Heart left ventricle (tissue), 16 donors: Measurements from ENCODE around the gene HEPACAM. TPM values are rescaled to one million over a fixed set of nuclear protein-coding genes. Genes with fewer than 3 reads are reported as not detected.

Experiments
- ATAC-seq, 4 donors: fragments of 200-7000 bp; cut with Tn5 transposase; one replicate each; pipeline ENCODE4 v1.9.1; 2020 to 2022; ENCODE audit warnings: moderate library complexity in 4 of 4, mild to moderate bottlenecking in 3 of 4, moderate number of reproducible peaks in 1 of 4
- DNase-seq, 5 donors: peaks; one replicate each; pipeline ENCODE4 v3.0.0-alpha.2; 2020
- H3K27ac ChIP-seq, 12 donors: fragments of 200-600 bp; sonication (generic) in 4 of 12; one replicate each; pipeline versions ENCODE4 v1.5.0 to v1.8.0; 2016 to 2022; ENCODE audit warnings: mild to moderate bottlenecking in 2 of 12
- H3K27me3 ChIP-seq, 9 donors: fragments of 200-600 bp; sonication (generic) in 2 of 9; one replicate each; pipeline versions ENCODE4 v1.5.1 to v1.8.0; 2016 to 2022; ENCODE audit warnings: mild to moderate bottlenecking in 3 of 9
- H3K36me3 ChIP-seq, 9 donors: fragments of 200-600 bp; sonication (generic) in 2 of 9; one replicate each; pipeline versions ENCODE4 v1.5.0 to v1.8.0; 2018 to 2022; ENCODE audit warnings: mild to moderate bottlenecking in 2 of 9
- H3K4me1 ChIP-seq, 12 donors: fragments of 200-600 bp; sonication (generic) in 4 of 12; one replicate each; pipeline versions ENCODE4 v1.5.0 to v1.8.0; 2016 to 2022; ENCODE audit warnings: mild to moderate bottlenecking in 3 of 12
- H3K4me3 ChIP-seq, 12 donors: fragments of 200-600 bp; sonication (generic) in 4 of 12; one replicate each; pipeline versions ENCODE4 v1.5.0 to v1.8.0; 2017 to 2022; ENCODE audit warnings: mild to moderate bottlenecking in 9 of 12, moderate library complexity in 4 of 12
- H3K9me3 ChIP-seq, 12 donors: fragments of 200-600 bp; sonication (generic) in 4 of 12; one replicate each; pipeline versions ENCODE4 v1.5.0 to v1.8.0; 2016 to 2022; ENCODE audit warnings: mild to moderate bottlenecking in 1 of 12
- CTCF ChIP-seq, 12 donors: fragments of 200-600 bp; sonication (generic) in 4 of 12; IDR thresholded peaks; one replicate each; pipeline versions ENCODE4 v1.5.0 to v1.8.0; 2018 to 2022; ENCODE audit warnings: antibody characterized with exemption in 12 of 12, mild to moderate bottlenecking in 5 of 12
- POLR2A ChIP-seq, 2 donors: fragments of 450-650 bp; IDR thresholded peaks; one replicate each; pipeline ENCODE4 v1.6.1; 2017; ENCODE audit warnings: antibody characterized with exemption in 2 of 2, mild to moderate bottlenecking in 2 of 2, moderate library complexity in 2 of 2
- WGBS, 4 donors: extraction: QIAGEN DNeasy Blood & Tissue Kit in 2 of 4; methylation state at CpG; one replicate each; pipeline versions ENCODE4 v1.1.5 to v1.1.7; 2013 to 2018; 5-methylcytosine and 5-hydroxymethylcytosine counted together
- intact Hi-C, 10 donors: fragments of 100-400 bp; cut with DNase I; formaldehyde crosslinking; loops; one replicate each; pipeline versions ENCODE4 v1.11.1 to v1.14.2; 2022
- polyA plus RNA-seq, 2 donors: library from polyadenylated mRNA; stranded (reverse); fragments of 200-250 nt; gene quantifications; one replicate each; pipeline ENCODE4 v1.2.3, GENCODE V29; 2013
- total RNA-seq, 9 donors: library from RNA; depleted of rRNA in 2 of 9; stranded (reverse); fragments of >200 nt in 2 of 9; fragmentation: NEBNext Ultra II Directional in 3 of 9; extraction: Animal tissue kit (Norgen Biotek cat#: 25700) in 3 of 9; gene quantifications; one replicate each; pipeline versions ENCODE4 v1.1.0 to v1.2.4, GENCODE V29; 2016 to 2023
- donor health status: ischemic (EF 13 %, LVEDD 7.1; RV severe dilation, severe dysfunction).
- donor health status: healthy with polysubstance abuse.
- donor health status: DM: no; HTN: yes; CAD: no.
- donor health status: DM: no; HTN: no; CAD: no.
- donor health status: ischemic (EF 25% LVEDD 6.9; RV normal size, moderate dysfunction).
- donor health status: ischemic (EF 25% LVEDD 5.7; RV mildly dilated, moderate dysfunction).
- donor health status: healthy.
- donor health status: DM: yes; HTN: yes; CAD: no.
- donor health status: ischemic (EF 35%, LVEDD 5.7; RV mildly dilated, moderate dysfunction).
- donor health status: nonischemic (EF 11% LVEDD 7.7; RV severe dilation, severe dysfunction).
- donor health status: DM: yes; HTN: yes; CAD: no.
- donor health status: PGD.
- donor health status: ischemic (EF 29% LVEDD 5.4; RV normal size, mild dysfunction).
- donor health status: nonischemic (EF 23%, LVEDD 6.1; RV moderate dilation, normal function).

HEPACAM gene
- total and polyA plus RNA-seq, 11 donors, result 0.07 to 2.6 (median 0.38) TPM; not detected in 4

DNA sequence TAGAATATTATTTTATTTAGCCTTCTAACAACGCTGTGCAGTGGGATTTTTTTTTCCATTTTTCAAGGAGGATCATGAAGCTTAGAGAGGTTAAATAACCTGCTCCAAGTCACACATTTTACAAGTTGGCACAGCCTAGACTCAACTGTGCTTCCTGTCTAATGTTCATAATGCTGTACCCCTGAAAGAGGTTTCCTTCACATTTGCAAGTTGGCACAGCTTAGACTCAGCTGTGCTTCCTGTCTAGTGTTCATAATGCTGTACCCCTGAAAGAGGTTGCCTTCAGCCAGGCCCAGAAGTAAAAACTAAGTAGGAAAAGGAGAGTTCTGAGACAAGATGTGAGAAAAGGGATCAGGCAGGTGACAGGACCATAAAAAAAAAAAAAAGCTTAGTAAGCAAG lies 7.9 kb upstream of the HEPACAM start:
- DNase-seq (no peak), ATAC-seq (no peak)
- H3K4me3 ChIP-seq, result no peak overlapping the region
- no peaks in the 10 kb centered on the region for H3K36me3 ChIP-seq
- intact Hi-C loops, result no loop called here
- H3K27me3 ChIP-seq, result no peaks in the 10 kb centered on the region
- no peak overlapping the region for H3K27ac ChIP-seq
- no peaks in the 10 kb centered on the region for H3K4me1 ChIP-seq
- peaks cover 0 to 11% (median 0%) of the 10 kb centered on the region in 12 donors for H3K9me3 ChIP-seq
- no peak for TF ChIP-seq CTCF (IDR thresholded peaks at IDR 0.05)
- no peak for TF ChIP-seq POLR2A (IDR thresholded peaks at IDR 0.05)
- WGBS, 4 donors, result 37 to 79% (median 40%) methylated on average over 1 of the region's 1 CpG

GRCh38 chr11:124943254-124943616 lies 7.4 kb upstream of the HEPACAM start:
- Histone ChIP-seq H3K36me3 (no peaks in the 10 kb centered on the region), H3K4me3 (no peak overlapping the region), H3K9me3 (peaks cover 0 to 6% (median 0%) of the 10 kb centered on the region in 12 donors), H3K27ac (no peak overlapping the region), H3K27me3 (no peaks in the 10 kb centered on the region), H3K4me1 (no peaks in the 10 kb centered on the region)
- DNase-seq (no peak), ATAC-seq (no peak)
- TF ChIP-seq CTCF (IDR thresholded peaks at IDR 0.05) (no peak), POLR2A (IDR thresholded peaks at IDR 0.05) (no peak)
- WGBS, 4 donors, result 51 to 72% (median 59%) methylated on average over 5 of the region's 5 CpGs
- intact Hi-C loops, result no loop called here

DNA sequence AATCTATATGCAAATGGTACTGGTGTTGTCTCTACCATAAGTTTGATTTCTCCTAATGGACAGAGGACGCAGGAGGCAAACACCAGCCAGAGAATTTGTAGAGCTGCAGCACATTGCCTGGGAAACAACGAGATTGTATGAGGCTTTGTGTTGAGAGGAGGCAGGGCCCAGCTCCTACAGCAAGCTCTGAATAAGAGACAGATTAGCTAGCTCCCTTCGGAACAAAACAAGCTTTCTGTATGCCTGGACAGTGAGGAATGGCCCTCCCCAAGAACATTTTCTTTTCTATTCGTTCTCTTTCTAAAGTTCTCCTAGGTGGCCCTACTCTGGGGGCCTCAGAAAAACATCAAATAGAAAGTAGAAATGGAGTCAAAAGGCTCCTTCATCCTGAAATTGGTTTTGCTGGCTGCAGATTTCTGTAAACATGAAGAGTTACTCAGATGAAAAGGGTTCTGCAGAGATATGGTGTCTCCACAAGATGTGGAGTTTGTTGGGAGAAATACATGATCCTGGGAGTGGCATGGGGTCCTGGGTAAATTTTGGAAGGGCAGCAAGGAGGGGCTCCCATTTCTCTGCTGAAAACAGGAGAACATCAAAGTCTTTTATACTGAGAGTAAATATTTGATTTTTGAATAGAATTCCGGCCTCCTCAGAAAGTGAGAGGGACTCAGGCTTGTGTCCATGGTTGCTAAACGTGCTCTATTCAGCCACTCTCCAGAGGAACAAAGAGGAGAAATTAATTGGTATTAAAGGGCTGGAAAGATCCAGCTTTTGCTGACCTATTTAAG lies 6.8 kb upstream of the HEPACAM start:
- no peak for DNase-seq
- H3K9me3 ChIP-seq, result peaks cover 0 to under 1% (median 0%) of the 10 kb centered on the region in 12 donors
- no peak overlapping the region for H3K27ac ChIP-seq
- whole genome bisulfite sequencing, 4 donors, result 64 to 75% (median 69%) methylated on average over 6 of the region's 6 CpGs
- no peak for TF ChIP-seq POLR2A (IDR thresholded peaks at IDR 0.05)
- TF ChIP-seq CTCF (IDR thresholded peaks at IDR 0.05), result no peak
- ATAC-seq, result no peak
- H3K4me1 ChIP-seq, result no peaks in the 10 kb centered on the region
- intact Hi-C loops, result no loop called here
- H3K27me3 ChIP-seq, result no peaks in the 10 kb centered on the region
- H3K36me3 ChIP-seq, result no peaks in the 10 kb centered on the region
- no peak overlapping the region for H3K4me3 ChIP-seq

- Histone ChIP-seq H3K27ac (no peak overlapping the region), H3K36me3 (no peaks in the 10 kb centered on the region), H3K27me3 (no peaks in the 10 kb centered on the region), H3K4me3 (no peak overlapping the region), H3K4me1 (no peaks in the 10 kb centered on the region), H3K9me3 (no peaks in the 10 kb centered on the region)
- 82 to 100% (median 92%) methylated on average over 1 of the region's 1 CpG for WGBS, 4 donors
- DNase-seq (no peak), ATAC-seq (no peak)
- TF ChIP-seq CTCF (IDR thresholded peaks at IDR 0.05), result no peak
- no peak for TF ChIP-seq POLR2A (IDR thresholded peaks at IDR 0.05)
- intact Hi-C loops, result no loop called here
Observed at GRCh38 chr11:124941703-124942102, 5.9 kb upstream of the HEPACAM start.
